MM.1S (cell line): Measurements from ENCODE around the gene MSANTD1.

Experiments
- DNase-seq: peaks from one replicate; pipeline ENCODE4 v3.0.0-alpha.2; 2015
- H2AFZ ChIP-seq: fragments of 300-600 bp; sonication (generic); 2 replicates; pipeline ENCODE4 v1.6.0; 2016; ENCODE audit warnings: antibody characterized with exemption, low read length
- H3F3A ChIP-seq: fragments of 300-600 bp; sonication (generic); 2 replicates; pipeline ENCODE4 v1.6.1; 2016; ENCODE audit warnings: mild to moderate bottlenecking, antibody characterized with exemption, low read length, moderate library complexity, mixed read lengths; ENCODE audit not compliant: insufficient read depth
- H3K27ac ChIP-seq: fragments of 300-600 bp; sonication (generic); 2 replicates; pipeline ENCODE4 v1.5.1; 2016; ENCODE audit warnings: mild to moderate bottlenecking, low read length
- H3K27me3 ChIP-seq: fragments of 300-600 bp; sonication (generic); replicated peaks from 2 replicates; pipeline ENCODE4 v1.6.0; 2016; ENCODE audit warnings: low read length; ENCODE audit not compliant: insufficient read depth
- H3K36me3 ChIP-seq: fragments of 300-600 bp; sonication (generic); replicated peaks from 2 replicates; pipeline ENCODE4 v1.6.1; 2016; ENCODE audit warnings: mild to moderate bottlenecking, low read length, mixed read lengths; ENCODE audit not compliant: insufficient read depth
- H3K4me1 ChIP-seq: fragments of 300-600 bp; sonication (generic); 2 replicates; pipeline ENCODE4 v1.6.1; 2016; ENCODE audit warnings: low read length, mixed read lengths
- H3K4me2 ChIP-seq: fragments of 300-600 bp; sonication (generic); 2 replicates; pipeline ENCODE4 v1.6.0; 2016; ENCODE audit warnings: low read depth, low read length
- H3K4me3 ChIP-seq: fragments of 300-600 bp; sonication (generic); 2 replicates; pipeline ENCODE4 v1.5.1; 2016; ENCODE audit warnings: low read length, mixed read lengths
- H3K79me2 ChIP-seq: fragments of 300-600 bp; sonication (generic); 2 replicates; pipeline ENCODE4 v1.6.1; 2016; ENCODE audit warnings: mixed run types, low read length, mixed read lengths
- H3K9ac ChIP-seq: fragments of 300-600 bp; sonication (generic); 2 replicates; pipeline ENCODE4 v1.6.1; 2016; ENCODE audit warnings: low read length, mixed read lengths
- H3K9me2 ChIP-seq: fragments of 300-600 bp; sonication (generic); replicated peaks from 2 replicates; pipeline ENCODE4 v1.6.1; 2016; ENCODE audit warnings: mild to moderate bottlenecking, low read length, mixed read lengths; ENCODE audit not compliant: insufficient read depth
- H3K9me3 ChIP-seq: fragments of 300-600 bp; sonication (generic); replicated peaks from 2 replicates; pipeline ENCODE4 v1.6.1; 2016; ENCODE audit warnings: mild to moderate bottlenecking, low read length, mixed read lengths; ENCODE audit not compliant: insufficient read depth
- H4K20me1 ChIP-seq: fragments of 300-600 bp; sonication (generic); 2 replicates; pipeline ENCODE4 v1.6.1; 2016; ENCODE audit warnings: mild to moderate bottlenecking, low read length, moderate library complexity, mixed read lengths; ENCODE audit not compliant: insufficient read depth
- CTCF ChIP-seq: fragments of 300-600 bp; sonication (generic); IDR thresholded peaks from 2 replicates; pipeline ENCODE4 v1.5.1; 2016; ENCODE audit warnings: antibody characterized with exemption, low read length, mixed read lengths
- EZH2 ChIP-seq: fragments of 300-600 bp; sonication (generic); optimal IDR thresholded peaks from 2 replicates; pipeline ENCODE3; 2017; ENCODE audit warnings: low read depth, mild to moderate bottlenecking, antibody characterized with exemption, low read length, mixed read lengths
- EZH2phosphoT487 ChIP-seq: fragments of 300-600 bp; sonication (generic); IDR thresholded peaks from 2 replicates; pipeline ENCODE4 v1.6.1; 2018; ENCODE audit warnings: antibody characterized with exemption, low read length

Gene MSANTD1

GRCh38 chr4:3262208-3263052 lies 13.5 kb downstream of the MSANTD1 start:
- DNase-seq = no peak
- no peak overlapping the region for H3K9ac ChIP-seq
- no peak overlapping the region for H3K4me2 ChIP-seq

DNA sequence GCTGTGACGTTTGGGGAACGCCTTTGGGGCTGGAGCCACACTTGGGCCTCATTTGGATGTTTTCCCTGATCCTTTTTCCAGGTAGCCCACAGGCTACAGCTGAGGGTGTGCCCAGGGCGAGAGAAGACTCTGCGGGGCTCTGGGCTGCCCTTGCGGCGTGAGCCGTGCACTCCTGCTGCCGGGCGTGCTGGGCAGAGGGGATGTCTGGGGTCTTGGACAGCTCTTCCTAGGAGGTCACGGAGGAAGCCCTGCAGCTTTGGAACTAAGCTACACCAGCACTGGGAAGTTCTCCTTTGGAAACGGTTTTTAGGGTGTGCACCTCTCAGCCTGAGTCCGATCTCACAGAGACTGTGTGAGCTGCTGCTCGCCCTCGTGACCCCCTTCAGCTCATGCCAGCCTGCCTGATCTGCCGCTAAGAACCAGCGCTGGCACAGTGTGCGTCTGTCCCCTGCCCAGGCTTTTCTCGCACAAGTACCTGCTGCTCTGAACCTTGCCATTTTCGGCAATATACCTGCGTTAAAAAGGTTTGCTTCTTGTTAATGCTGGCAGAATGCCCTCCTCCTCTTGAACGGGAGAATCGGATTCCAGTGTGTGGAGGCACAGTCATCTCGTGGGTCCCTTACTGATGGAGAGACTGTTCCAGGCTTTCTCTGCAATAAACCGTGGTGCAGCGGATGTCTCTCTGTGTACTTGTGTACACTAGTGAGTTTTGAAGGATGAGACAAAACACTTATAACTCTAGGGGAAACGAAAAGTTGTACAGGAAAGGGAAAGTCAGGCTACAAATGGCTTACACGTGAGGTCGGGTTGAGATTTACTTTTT lies 14.3 kb downstream of the MSANTD1 start:
- Histone ChIP-seq H3K9me2 (no peaks in the 10 kb centered on the region), H3K36me3 (no peaks in the 10 kb centered on the region), H3K4me1 (no peaks in the 10 kb centered on the region), H2AFZ (no peak overlapping the region), H3K79me2 (no peaks in the 10 kb centered on the region), H3K4me2 (no peak overlapping the region), H3K4me3 (no peak overlapping the region), H3K27me3 (peaks cover 59% of the 10 kb centered on the region), H3F3A (no peaks in the 10 kb centered on the region), H3K27ac (no peak overlapping the region), H3K9ac (no peak overlapping the region), H3K9me3 (no peaks in the 10 kb centered on the region), H4K20me1 (no peaks in the 10 kb centered on the region)
- TF ChIP-seq EZH2 (no peak), CTCF (no peak), EZH2phosphoT487 (no peak)
- DNase-seq = no peak

More at GRCh38 chr4:3262208-3263052, 13.5 kb downstream of the MSANTD1 start:
- Histone ChIP-seq H3K27ac (no peak overlapping the region), H3K9me3 (no peaks in the 10 kb centered on the region), H3K36me3 (no peaks in the 10 kb centered on the region), H3K4me1 (no peaks in the 10 kb centered on the region), H4K20me1 (no peaks in the 10 kb centered on the region), H3K79me2 (no peaks in the 10 kb centered on the region), H3F3A (no peaks in the 10 kb centered on the region), H3K9me2 (no peaks in the 10 kb centered on the region), H2AFZ (no peak overlapping the region), H3K27me3 (peaks cover 61% of the 10 kb centered on the region), H3K4me3 (no peak overlapping the region)
- TF ChIP-seq EZH2phosphoT487 (no peak), EZH2 (no peak), CTCF (no peak)

GRCh38 chr4:3263876-3264193 lies 14.9 kb downstream of the MSANTD1 start:
- no peak overlapping the region for H3K4me3 ChIP-seq
- no peaks in the 10 kb centered on the region for H3K9me2 ChIP-seq
- H3K27ac ChIP-seq = no peak overlapping the region
- H2AFZ ChIP-seq = no peak overlapping the region
- H4K20me1 ChIP-seq = no peaks in the 10 kb centered on the region
- H3K36me3 ChIP-seq = no peaks in the 10 kb centered on the region
- H3K4me2 ChIP-seq = no peak overlapping the region
- H3K9me3 ChIP-seq = no peaks in the 10 kb centered on the region
- TF ChIP-seq CTCF (no peak), EZH2 (no peak), EZH2phosphoT487 (no peak)
- no peaks in the 10 kb centered on the region for H3K79me2 ChIP-seq
- H3K27me3 ChIP-seq = peaks cover 56% of the 10 kb centered on the region
- no peaks in the 10 kb centered on the region for H3F3A ChIP-seq
- no peak for DNase-seq
- H3K4me1 ChIP-seq = no peaks in the 10 kb centered on the region
- no peak overlapping the region for H3K9ac ChIP-seq
